Right kidney (tissue), 1 donor: ENCODE data around the gene ZBTB20.
A peak's percentile ranks its signal among the peaks of the same experiment; 100 is the strongest.

Experiments used
- DNase-seq: peaks from one replicate; pipeline ENCODE4 v3.0.0-alpha.2; 2016

ZBTB20 gene

GRCh38 chr3:114569186-114569585, 577.9 kb downstream of the ZBTB20 start:
- no peak for DNase-seq

- no peak for DNase-seq
Measured at GRCh38 chr3:114567771-114568170, 579.3 kb downstream of the ZBTB20 start.

DNA sequence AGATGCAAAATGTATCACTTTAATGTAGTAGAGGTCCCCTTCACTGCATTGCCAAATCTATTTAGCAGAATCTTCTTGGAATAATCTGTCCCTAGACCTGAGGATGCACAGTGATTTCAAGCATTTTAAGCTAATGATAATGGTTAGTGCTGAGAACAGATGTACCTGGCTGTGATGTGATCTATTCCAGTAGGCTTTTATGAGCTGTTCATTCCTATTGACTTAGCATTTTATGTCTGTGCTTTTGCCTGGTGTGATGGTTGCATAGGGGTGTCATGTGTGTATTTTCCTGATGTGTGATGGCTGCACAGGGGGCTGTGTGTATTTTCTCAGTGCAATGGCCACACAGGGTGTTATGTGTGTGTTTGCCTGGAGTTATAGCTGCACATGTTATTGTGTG, 580.3 kb downstream of the ZBTB20 start:
- DNase-seq, result no peak

- DNase-seq, result no peak
Measured at GRCh38 chr3:114566162-114566755, 580.8 kb downstream of the ZBTB20 start.

GRCh38 chr3:114565216-114565615, 581.9 kb downstream of the ZBTB20 start:
- no peak for DNase-seq

GRCh38 chr3:114563720-114564119, 583.4 kb downstream of the ZBTB20 start:
- DNase-seq, result no peak

- no peak for DNase-seq
Measured at GRCh38 chr3:114562557-114562956, 584.5 kb downstream of the ZBTB20 start.

- DNase-seq, result no peak
Measured at GRCh38 chr3:114558271-114558670, 588.8 kb downstream of the ZBTB20 start.

DNA sequence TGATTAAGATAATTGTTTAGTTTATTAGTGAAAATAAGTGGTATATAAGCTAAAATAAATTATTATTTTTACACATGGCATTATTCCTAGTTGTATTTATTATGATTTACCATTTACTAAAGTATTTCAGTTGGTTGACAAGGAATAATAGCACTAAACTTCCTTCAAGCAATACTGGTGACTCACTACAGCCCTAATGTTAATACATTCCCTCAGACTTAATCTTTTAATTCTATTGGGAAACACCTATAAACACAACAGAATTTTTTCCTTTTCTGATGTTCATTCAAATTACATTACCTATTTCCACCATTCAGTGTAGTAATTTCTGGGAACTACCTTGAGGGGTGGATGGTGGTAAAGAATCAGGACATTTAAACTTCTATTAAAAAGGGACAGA, 589.3 kb downstream of the ZBTB20 start:
- DNase-seq, result no peak

- no peak for DNase-seq
Measured at GRCh38 chr3:114556657-114557213, 590.4 kb downstream of the ZBTB20 start.

GRCh38 chr3:114554731-114555130, 592.4 kb downstream of the ZBTB20 start:
- DNase-seq, result no peak

DNA sequence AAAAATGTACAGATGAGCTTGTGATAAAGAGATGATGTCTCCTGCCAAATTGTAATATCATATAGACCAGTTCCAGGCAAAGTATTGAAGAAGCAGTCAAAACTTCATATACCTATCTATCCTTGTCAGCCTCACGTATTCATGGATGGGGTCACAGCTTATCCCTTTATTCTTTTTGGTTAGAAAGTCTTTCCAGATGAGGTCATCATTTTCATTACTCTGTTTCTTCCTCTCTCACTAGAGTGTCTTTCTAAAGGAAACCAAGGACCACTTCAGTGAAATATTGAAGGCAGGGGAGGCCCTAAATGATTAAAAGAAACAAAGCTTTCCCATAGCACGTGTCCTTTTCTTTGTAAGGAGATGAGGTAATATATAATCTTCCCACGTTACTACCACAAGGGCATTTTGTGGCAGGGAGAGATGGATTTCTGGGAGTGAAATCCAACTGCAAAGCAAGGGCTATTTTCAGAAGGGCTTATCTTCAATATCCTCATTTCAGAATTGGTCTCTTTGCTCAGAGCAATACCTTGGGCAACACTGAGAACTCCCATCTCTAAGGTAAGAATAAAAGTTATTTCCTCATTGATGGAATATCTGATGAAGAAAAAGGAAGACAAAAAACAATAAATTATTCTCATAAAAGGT, 593.0 kb downstream of the ZBTB20 start:
- no peak for DNase-seq

GRCh38 chr3:114552527-114552812, 594.6 kb downstream of the ZBTB20 start:
- DNase-seq, result no peak

- no peak for DNase-seq
Measured at GRCh38 chr3:114551770-114552526, 595.1 kb downstream of the ZBTB20 start.

DNA sequence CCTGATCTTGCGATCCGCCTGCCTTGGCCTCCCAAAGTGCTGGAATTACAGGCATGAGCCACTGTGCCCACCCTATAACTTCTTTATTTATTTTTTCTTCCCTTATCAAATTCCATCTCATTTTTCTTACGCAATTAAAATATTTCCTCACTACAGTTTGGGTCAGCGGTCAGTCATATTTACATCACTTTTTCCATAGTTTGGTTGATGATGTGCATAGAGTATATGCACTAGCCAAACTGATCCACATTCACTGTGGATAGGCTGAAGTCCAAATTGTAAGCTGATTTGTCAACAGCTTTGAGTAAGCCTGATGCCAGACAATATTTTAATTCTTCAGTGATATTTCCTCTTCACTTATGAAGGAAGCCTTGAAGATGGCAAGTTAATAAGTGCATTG, 596.9 kb downstream of the ZBTB20 start:
- no peak for DNase-seq

- DNase-seq, result no peak
Measured at GRCh38 chr3:114545193-114545592, 601.9 kb downstream of the ZBTB20 start.

GRCh38 chr3:114542359-114542758, 604.7 kb downstream of the ZBTB20 start:
- DNase-seq, result no peak

DNA sequence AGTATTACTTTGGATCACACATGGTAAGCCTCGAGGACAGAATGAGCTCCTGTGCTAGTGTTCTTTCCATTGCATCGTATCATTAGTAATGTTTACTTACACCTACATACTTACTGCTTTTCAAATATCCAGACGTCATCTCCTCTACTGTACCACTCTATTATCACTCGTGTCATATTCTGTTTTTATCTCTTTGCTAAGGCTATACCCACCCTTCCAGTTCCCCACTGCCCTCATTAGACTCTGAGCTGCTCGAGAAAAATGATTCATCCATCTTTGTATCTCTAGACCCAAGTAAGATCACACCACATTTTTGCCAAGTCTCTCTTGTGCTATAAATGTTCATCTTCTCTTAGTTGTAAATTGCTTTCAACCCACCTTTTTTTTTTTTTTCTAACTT, 607.6 kb downstream of the ZBTB20 start:
- no peak for DNase-seq

DNA sequence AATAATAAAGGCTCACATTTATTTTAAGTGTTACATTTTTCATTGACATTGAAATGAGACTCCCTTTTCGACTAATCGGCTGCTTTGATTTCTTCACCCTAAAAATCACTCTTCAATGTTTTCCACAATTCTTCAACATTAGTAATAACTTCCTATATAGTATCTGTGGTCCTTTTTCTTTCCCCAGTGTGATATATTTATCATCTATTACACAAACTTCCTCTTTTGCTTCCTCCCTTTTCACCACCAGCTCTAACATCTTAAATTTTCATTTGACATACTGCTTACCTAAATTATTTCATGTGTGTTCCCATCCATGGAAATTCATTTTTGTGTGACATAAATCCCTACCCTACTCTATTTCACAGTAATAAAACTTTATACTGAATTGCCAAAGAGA, 608.9 kb downstream of the ZBTB20 start:
- DNase-seq, result no peak

- DNase-seq, result no peak
Measured at GRCh38 chr3:114528517-114528916, 618.6 kb downstream of the ZBTB20 start.

DNA sequence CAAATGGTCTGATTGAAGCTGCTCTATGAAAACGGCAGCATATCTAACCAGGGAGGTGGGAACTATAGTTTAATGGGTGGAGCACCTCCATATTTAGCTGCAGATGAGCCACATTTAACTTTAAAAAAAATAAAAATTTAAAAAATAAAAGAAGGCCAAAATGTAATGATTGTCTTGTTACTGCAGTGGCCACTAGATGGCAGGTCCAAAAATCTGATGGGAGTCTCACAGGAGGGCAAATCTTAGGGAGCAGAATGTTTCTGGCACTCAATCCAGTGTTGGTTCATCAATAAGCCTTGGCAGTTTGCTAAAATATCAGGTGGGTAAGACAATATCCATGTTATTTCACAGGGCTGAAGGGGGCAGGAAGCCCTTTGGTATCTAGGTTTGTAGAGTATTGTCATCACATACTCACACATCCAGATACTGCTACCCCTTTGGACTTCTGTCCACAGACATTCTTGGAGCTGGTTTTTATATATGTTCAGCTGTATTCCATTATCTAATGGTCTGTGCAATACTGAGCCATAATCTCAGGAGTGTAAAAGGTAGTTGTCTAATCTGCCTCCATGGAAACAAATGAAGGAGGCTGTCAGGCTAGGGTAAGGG, 619.9 kb downstream of the ZBTB20 start:
- no peak for DNase-seq

DNA sequence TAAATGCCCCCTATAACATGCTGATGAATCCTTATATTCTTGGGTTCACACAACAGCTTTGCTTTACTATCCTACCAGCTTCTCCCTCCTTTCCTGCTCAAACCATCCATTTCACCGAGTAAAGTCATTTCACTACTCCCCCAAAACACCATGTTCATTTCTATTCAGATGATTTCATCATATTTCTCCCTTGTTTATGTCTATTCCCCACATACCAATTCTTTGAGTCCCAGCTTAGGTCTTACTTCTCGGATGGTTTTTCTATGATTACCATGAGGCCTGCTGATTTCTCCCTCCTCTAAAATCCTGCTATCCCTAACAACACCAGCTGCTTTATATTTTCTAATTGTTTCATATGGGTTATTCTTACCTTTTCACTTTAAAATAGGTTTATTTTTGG, 621.8 kb downstream of the ZBTB20 start:
- no peak for DNase-seq

GRCh38 chr3:114519415-114519814, 627.7 kb downstream of the ZBTB20 start:
- DNase-seq, result peak; percentile 33
